SK-N-SH treated with all-trans-retinoic acid at 6 μM for 48 hours (cell line): ENCODE measurements around the gene LRRC74B.
A peak's percentile ranks its signal among the peaks of the same experiment; 100 is the strongest.

Source experiments
- ATAC-seq: fragments of 200-7000 bp; cut with Tn5 transposase; 3 replicates; pipeline ENCODE4 v1.9.1; 2020; ENCODE audit warnings: mild to moderate bottlenecking, moderate library complexity
- ARNTL ChIP-seq: fragments of 450-650 bp; formaldehyde crosslinking; IDR thresholded peaks from 2 replicates; pipeline ENCODE4 v1.5.0; 2020; ENCODE audit warnings: low read depth, mild to moderate bottlenecking, moderate library complexity, borderline replicate concordance
- BACH2 ChIP-seq: fragments of 250-450 bp; sonication (Bioruptor Pico); IDR thresholded peaks from 2 replicates; pipeline ENCODE4 v1.9.0; 2021; ENCODE audit warnings: mild to moderate bottlenecking, borderline replicate concordance
- CSDC2 ChIP-seq: fragments of 250-450 bp; sonication (Bioruptor Pico); IDR thresholded peaks from 2 replicates; pipeline ENCODE4 v1.5.0; 2020; ENCODE audit warnings: mild to moderate bottlenecking, moderate library complexity
- ESRRG ChIP-seq: fragments of 250-450 bp; sonication (Bioruptor Pico); IDR thresholded peaks from 2 replicates; pipeline ENCODE4 v1.6.1; 2021; ENCODE audit warnings: mild to moderate bottlenecking
- GLIS3 ChIP-seq: fragments of 250-450 bp; sonication (Bioruptor Pico); IDR thresholded peaks from 2 replicates; pipeline ENCODE4 v1.5.0; 2020; ENCODE audit warnings: mild to moderate bottlenecking, moderate library complexity
- ISL1 ChIP-seq: fragments of 250-450 bp; sonication (Bioruptor Pico); IDR thresholded peaks from 2 replicates; pipeline ENCODE4 v2.1.2; 2022; ENCODE audit warnings: mild to moderate bottlenecking, moderate library complexity
- OSR1 ChIP-seq: fragments of 250-450 bp; sonication (Bioruptor Pico); IDR thresholded peaks from 2 replicates; pipeline ENCODE4 v1.8.0; 2022; ENCODE audit warnings: moderate library complexity, mild to moderate bottlenecking, inconsistent platforms
- PPARA ChIP-seq: fragments of 250-450 bp; sonication (Bioruptor Pico); IDR thresholded peaks from 2 replicates; pipeline ENCODE4 v1.5.0; 2020; ENCODE audit warnings: mild to moderate bottlenecking, borderline replicate concordance
- RARB ChIP-seq: fragments of 250-450 bp; sonication (Bioruptor Pico); IDR thresholded peaks from 2 replicates; pipeline ENCODE4 v1.8.0; 2021; ENCODE audit warnings: mild to moderate bottlenecking, moderate library complexity
- TCF4 ChIP-seq: fragments of 250-450 bp; sonication (Bioruptor Pico); IDR thresholded peaks from 2 replicates; pipeline ENCODE4 v1.8.0; 2021; ENCODE audit warnings: mild to moderate bottlenecking, moderate library complexity, borderline replicate concordance
- TOX ChIP-seq: fragments of 250-450 bp; sonication (Bioruptor Pico); IDR thresholded peaks from 2 replicates; pipeline ENCODE4 v1.8.0; 2021; ENCODE audit warnings: mild to moderate bottlenecking, moderate library complexity, borderline replicate concordance
- ZC3H10 ChIP-seq: fragments of 250-450 bp; sonication (Bioruptor Pico); IDR thresholded peaks from 2 replicates; pipeline ENCODE4 v1.5.1; 2021; ENCODE audit warnings: mild to moderate bottlenecking, moderate library complexity
- ZFP3 ChIP-seq: fragments of 250-450 bp; sonication (Bioruptor Pico); IDR thresholded peaks from 2 replicates; pipeline ENCODE4 v1.5.0; 2020; ENCODE audit warnings: mild to moderate bottlenecking, moderate library complexity
- ZFP30 ChIP-seq: fragments of 450-650 bp; formaldehyde crosslinking; IDR thresholded peaks from 2 replicates; pipeline ENCODE4 v1.5.0; 2022; ENCODE audit warnings: mild to moderate bottlenecking, moderate library complexity
- ZNF565 ChIP-seq: fragments of 450-650 bp; formaldehyde crosslinking; conservative IDR thresholded peaks from 2 replicates; pipeline ENCODE4 v1.5.0; 2020; ENCODE audit warnings: low read depth, mild to moderate bottlenecking, moderate library complexity
- ZNF70 ChIP-seq: fragments of 450-650 bp; formaldehyde crosslinking; IDR thresholded peaks from 2 replicates; pipeline ENCODE4 v1.5.0; 2020; ENCODE audit warnings: mild to moderate bottlenecking, moderate library complexity
- ZNF8 ChIP-seq: fragments of 450-650 bp; formaldehyde crosslinking; IDR thresholded peaks from 2 replicates; pipeline ENCODE4 v1.5.0; 2020; ENCODE audit warnings: mild to moderate bottlenecking, moderate library complexity
- TF ChIP-seq, protein P1 (sequence below): fragments of 250-450 bp; sonication (Bioruptor Pico); IDR thresholded peaks from 2 replicates; pipeline ENCODE4 v1.8.0; 2021; ENCODE audit warnings: low read depth, mild to moderate bottlenecking, moderate library complexity, borderline replicate concordance
- TF ChIP-seq, protein P2 (sequence below): fragments of 250-450 bp; sonication (Bioruptor Pico); IDR thresholded peaks from 2 replicates; pipeline ENCODE4 v1.5.0; 2020; ENCODE audit warnings: mild to moderate bottlenecking, moderate library complexity
- TF ChIP-seq, protein P3 (sequence below): fragments of 250-450 bp; sonication (Bioruptor Pico); IDR thresholded peaks from 2 replicates; pipeline ENCODE4 v1.5.1; 2021; ENCODE audit warnings: mild to moderate bottlenecking, moderate library complexity
- TF ChIP-seq, protein P4 (sequence below): fragments of 250-450 bp; sonication (Bioruptor Pico); IDR thresholded peaks from 2 replicates; pipeline ENCODE4 v1.8.0; 2020; ENCODE audit warnings: mild to moderate bottlenecking, moderate library complexity, borderline replicate concordance

The LRRC74B gene

DNA sequence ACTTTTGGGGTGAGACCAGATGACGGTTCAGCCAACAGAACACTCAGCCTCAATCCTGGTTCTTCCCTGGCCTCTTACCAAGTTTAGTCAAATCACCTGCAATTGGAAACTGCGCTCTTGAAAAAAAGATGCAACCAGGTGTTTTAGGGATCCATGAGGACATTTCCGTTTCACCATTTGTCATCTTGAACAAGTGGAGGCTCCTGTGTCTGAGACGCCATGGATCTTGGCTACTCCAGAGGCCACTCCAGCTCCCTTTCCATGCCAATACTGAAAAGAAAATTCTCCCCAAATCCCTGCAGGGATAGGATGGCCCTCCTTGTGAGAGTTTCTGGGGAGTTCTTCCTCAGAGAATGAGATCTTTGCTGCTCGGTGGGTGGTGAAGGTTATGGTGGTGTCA, 27.7 kb downstream of the LRRC74B start:
- no peak for TF ChIP-seq ZC3H10 (CRISPR knock-in tag)
- TF ChIP-seq OSR1 (CRISPR knock-in tag): no peak
- no peak for TF ChIP-seq ZNF8 (CRISPR knock-in tag)
- TF ChIP-seq TOX (CRISPR knock-in tag): no peak
- TF ChIP-seq ARNTL (CRISPR knock-in tag): no peak
- TF ChIP-seq TCF4: no peak
- TF ChIP-seq ISL1 (CRISPR knock-in tag): no peak
- no peak for TF ChIP-seq ZNF565
- no peak for TF ChIP-seq CSDC2 (CRISPR knock-in tag)
- TF ChIP-seq, protein P1, sequence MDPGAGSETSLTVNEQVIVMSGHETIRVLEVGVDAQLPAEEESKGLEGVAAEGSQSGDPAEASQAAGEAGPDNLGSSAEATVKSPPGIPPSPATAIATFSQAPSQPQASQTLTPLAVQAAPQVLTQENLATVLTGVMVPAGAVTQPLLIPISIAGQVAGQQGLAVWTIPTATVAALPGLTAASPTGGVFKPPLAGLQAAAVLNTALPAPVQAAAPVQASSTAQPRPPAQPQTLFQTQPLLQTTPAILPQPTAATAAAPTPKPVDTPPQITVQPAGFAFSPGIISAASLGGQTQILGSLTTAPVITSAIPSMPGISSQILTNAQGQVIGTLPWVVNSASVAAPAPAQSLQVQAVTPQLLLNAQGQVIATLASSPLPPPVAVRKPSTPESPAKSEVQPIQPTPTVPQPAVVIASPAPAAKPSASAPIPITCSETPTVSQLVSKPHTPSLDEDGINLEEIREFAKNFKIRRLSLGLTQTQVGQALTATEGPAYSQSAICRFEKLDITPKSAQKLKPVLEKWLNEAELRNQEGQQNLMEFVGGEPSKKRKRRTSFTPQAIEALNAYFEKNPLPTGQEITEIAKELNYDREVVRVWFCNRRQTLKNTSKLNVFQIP (CRISPR knock-in tag): no peak
- no peak for TF ChIP-seq RARB (CRISPR knock-in tag)
- TF ChIP-seq ZFP3 (CRISPR knock-in tag): no peak
- no peak for TF ChIP-seq ESRRG (CRISPR knock-in tag)
- TF ChIP-seq, protein P2, sequence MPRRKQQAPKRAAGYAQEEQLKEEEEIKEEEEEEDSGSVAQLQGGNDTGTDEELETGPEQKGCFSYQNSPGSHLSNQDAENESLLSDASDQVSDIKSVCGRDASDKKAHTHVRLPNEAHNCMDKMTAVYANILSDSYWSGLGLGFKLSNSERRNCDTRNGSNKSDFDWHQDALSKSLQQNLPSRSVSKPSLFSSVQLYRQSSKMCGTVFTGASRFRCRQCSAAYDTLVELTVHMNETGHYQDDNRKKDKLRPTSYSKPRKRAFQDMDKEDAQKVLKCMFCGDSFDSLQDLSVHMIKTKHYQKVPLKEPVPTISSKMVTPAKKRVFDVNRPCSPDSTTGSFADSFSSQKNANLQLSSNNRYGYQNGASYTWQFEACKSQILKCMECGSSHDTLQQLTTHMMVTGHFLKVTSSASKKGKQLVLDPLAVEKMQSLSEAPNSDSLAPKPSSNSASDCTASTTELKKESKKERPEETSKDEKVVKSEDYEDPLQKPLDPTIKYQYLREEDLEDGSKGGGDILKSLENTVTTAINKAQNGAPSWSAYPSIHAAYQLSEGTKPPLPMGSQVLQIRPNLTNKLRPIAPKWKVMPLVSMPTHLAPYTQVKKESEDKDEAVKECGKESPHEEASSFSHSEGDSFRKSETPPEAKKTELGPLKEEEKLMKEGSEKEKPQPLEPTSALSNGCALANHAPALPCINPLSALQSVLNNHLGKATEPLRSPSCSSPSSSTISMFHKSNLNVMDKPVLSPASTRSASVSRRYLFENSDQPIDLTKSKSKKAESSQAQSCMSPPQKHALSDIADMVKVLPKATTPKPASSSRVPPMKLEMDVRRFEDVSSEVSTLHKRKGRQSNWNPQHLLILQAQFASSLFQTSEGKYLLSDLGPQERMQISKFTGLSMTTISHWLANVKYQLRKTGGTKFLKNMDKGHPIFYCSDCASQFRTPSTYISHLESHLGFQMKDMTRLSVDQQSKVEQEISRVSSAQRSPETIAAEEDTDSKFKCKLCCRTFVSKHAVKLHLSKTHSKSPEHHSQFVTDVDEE (CRISPR knock-in tag): no peak

DNA sequence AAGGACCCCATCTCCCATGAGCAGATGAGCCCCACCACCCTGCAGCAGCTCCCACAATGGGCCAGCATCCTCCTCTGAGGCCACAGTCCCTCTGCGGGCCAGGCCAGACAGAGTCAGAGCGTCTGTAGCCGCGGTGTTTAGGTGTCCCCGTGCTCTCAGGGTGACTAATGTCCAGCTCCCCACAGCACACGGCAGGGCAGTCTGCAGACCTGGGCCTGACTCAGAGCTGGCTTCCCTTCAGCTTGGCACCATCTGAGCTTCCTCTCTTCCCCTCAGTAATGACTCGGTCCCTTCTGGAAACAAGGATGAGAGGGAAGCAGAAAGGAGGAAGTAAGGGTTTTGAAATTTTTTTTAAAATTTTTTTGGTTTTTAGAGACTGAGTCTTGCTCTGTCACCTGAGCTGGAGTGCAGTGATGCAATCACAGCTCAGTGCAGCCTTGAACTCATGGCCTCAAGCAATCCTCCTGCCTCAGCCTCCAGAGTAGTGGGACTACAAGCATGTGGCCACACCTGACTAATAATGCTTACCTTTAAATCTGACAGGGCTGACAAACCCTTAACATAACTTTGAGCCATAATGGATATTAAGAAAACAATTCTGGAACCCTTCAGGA, 28.5 kb downstream of the LRRC74B start:
- TF ChIP-seq ZNF565: no peak
- TF ChIP-seq, protein P1 (CRISPR knock-in tag): no peak
- TF ChIP-seq TOX (CRISPR knock-in tag): no peak
- TF ChIP-seq, protein P2 (CRISPR knock-in tag): no peak
- TF ChIP-seq ZNF70 (CRISPR knock-in tag): no peak
- TF ChIP-seq, protein P3, sequence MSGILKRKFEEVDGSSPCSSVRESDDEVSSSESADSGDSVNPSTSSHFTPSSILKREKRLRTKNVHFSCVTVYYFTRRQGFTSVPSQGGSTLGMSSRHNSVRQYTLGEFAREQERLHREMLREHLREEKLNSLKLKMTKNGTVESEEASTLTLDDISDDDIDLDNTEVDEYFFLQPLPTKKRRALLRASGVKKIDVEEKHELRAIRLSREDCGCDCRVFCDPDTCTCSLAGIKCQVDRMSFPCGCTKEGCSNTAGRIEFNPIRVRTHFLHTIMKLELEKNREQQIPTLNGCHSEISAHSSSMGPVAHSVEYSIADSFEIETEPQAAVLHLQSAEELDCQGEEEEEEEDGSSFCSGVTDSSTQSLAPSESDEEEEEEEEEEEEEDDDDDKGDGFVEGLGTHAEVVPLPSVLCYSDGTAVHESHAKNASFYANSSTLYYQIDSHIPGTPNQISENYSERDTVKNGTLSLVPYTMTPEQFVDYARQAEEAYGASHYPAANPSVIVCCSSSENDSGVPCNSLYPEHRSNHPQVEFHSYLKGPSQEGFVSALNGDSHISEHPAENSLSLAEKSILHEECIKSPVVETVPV (CRISPR knock-in tag): no peak
- TF ChIP-seq, protein P4, sequence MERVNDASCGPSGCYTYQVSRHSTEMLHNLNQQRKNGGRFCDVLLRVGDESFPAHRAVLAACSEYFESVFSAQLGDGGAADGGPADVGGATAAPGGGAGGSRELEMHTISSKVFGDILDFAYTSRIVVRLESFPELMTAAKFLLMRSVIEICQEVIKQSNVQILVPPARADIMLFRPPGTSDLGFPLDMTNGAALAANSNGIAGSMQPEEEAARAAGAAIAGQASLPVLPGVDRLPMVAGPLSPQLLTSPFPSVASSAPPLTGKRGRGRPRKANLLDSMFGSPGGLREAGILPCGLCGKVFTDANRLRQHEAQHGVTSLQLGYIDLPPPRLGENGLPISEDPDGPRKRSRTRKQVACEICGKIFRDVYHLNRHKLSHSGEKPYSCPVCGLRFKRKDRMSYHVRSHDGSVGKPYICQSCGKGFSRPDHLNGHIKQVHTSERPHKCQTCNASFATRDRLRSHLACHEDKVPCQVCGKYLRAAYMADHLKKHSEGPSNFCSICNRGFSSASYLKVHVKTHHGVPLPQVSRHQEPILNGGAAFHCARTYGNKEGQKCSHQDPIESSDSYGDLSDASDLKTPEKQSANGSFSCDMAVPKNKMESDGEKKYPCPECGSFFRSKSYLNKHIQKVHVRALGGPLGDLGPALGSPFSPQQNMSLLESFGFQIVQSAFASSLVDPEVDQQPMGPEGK (CRISPR knock-in tag): no peak
- TF ChIP-seq ZC3H10 (CRISPR knock-in tag): no peak
- no peak for TF ChIP-seq TCF4
- TF ChIP-seq BACH2: no peak
- TF ChIP-seq PPARA (CRISPR knock-in tag): no peak
- no peak for TF ChIP-seq CSDC2 (CRISPR knock-in tag)
- TF ChIP-seq GLIS3: no peak
- no peak for TF ChIP-seq ZFP30 (CRISPR knock-in tag)
- no peak for TF ChIP-seq ESRRG (CRISPR knock-in tag)
- no peak for TF ChIP-seq OSR1 (CRISPR knock-in tag)
- TF ChIP-seq, all 23 proteins: peak for 0
- peak; percentile 78 for ATAC-seq

More for the DNA sequence above, 27.7 kb downstream of the LRRC74B start:
- no peak for ATAC-seq
